DMS53 treated with DMSO at 0.1 percent for 48 hours (cell line): Measurements from ENCODE around the gene ENPP6.
"Not testable (repeated sequence)": the region's sequence is repeated elsewhere in the genome, so short reads cannot be mapped to it uniquely, and the experiment has no call there.

ENCODE experiments used
- DNase-seq: peaks from one replicate; lab custom pipeline; 2025; ENCODE audit not compliant: unreplicated experiment; lab: John Stamatoyannopoulos, UW

Gene ENPP6

GRCh38 chr4:184066584-184067300 is 150.9 kb downstream of the ENPP6 start:
- DNase-seq = no peak

GRCh38 chr4:184064877-184065276 is 152.8 kb downstream of the ENPP6 start:
- DNase-seq = no peak

GRCh38 chr4:184062769-184063168 is 154.9 kb downstream of the ENPP6 start:
- DNase-seq = no peak

- no peak for DNase-seq
Observed at GRCh38 chr4:184061582-184061981, 156.1 kb downstream of the ENPP6 start.

- DNase-seq = no peak
Observed at GRCh38 chr4:184059099-184059498, 158.6 kb downstream of the ENPP6 start.

- no peak for DNase-seq
Observed at GRCh38 chr4:184058026-184058425, 159.6 kb downstream of the ENPP6 start.

GRCh38 chr4:184056877-184057276 is 160.8 kb downstream of the ENPP6 start:
- DNase-seq = no peak

- DNase-seq = no peak
Observed at GRCh38 chr4:184053434-184053833, 164.2 kb downstream of the ENPP6 start.

GRCh38 chr4:184052616-184053015 is 165.1 kb downstream of the ENPP6 start:
- no peak for DNase-seq

- not testable (repeated sequence) for DNase-seq
Observed at GRCh38 chr4:184051262-184051661, 166.4 kb downstream of the ENPP6 start.

- DNase-seq = no peak
Observed at GRCh38 chr4:184046148-184046547, 171.5 kb downstream of the ENPP6 start.

- no peak for DNase-seq
Observed at GRCh38 chr4:184041156-184041555, 176.5 kb downstream of the ENPP6 start.

- no peak for DNase-seq
Observed at GRCh38 chr4:184039963-184040383, 177.7 kb downstream of the ENPP6 start.
